Measurements from ENCODE around the gene DONSON. TPM values are rescaled to one million over a fixed set of nuclear protein-coding genes. Genes with fewer than 3 reads are reported as not detected.

DONSON gene
- total RNA-seq, 1 donor from 2014 or later: 11.7 TPM

GRCh38 chr21:33541756-33542639 lies 46.5 kb downstream of the DONSON start, which contains the start of gene GART:
TSS of gene GART (minus strand) at chr21:33542117. CDS start at chr21:33539315, 2,802 bp downstream.
- Histone ChIP-seq H3K36me3 (ENCODE audit: insufficient read depth, low read length) (peaks cover 5% of the 10 kb centered on the region), H3K4me3 (ENCODE audit: insufficient read depth, low read depth, low read length) (peak within 1 kb of the TSS; percentile 94), H3K4me1 (ENCODE audit: insufficient read depth, low read length) (peaks cover 11% of the 10 kb centered on the region), H4K20me1 (ENCODE audit: insufficient read depth, low read length) (peaks cover 38% of the 10 kb centered on the region), H3K79me2 (ENCODE audit: insufficient read depth, low read length) (peaks cover 85% of the 10 kb centered on the region), H3K27me3 (ENCODE audit: insufficient read depth, low read length) (no peaks in the 10 kb centered on the region), H3K9me3 (ENCODE audit: insufficient read depth, low read depth, low read length) (no peaks in the 10 kb centered on the region), H2AFZ (ENCODE audit: low read depth, low read length) (peak within 1 kb of the TSS; percentile 86), H3K9ac (ENCODE audit: low read length) (peak within 1 kb of the TSS; percentile 99), H3K27ac (ENCODE audit: low read depth, low read length) (peak within 1 kb of the TSS; percentile 100), H3K4me2 (ENCODE audit: low read length) (peak within 1 kb of the TSS; percentile 96)
- Mint-ChIP-seq H3K4me1 (ENCODE audit: low read depth, unreplicated experiment) (peaks cover 6% of the 10 kb centered on the region), H3K27ac (ENCODE audit: unreplicated experiment) (peak within 1 kb of the TSS; percentile 100), H3K36me3 (ENCODE audit: low read depth, unreplicated experiment) (peaks cover 9% of the 10 kb centered on the region), H3K27me3 (ENCODE audit: low read depth, unreplicated experiment) (no peaks in the 10 kb centered on the region), H3K9me3 (ENCODE audit: unreplicated experiment) (no peaks in the 10 kb centered on the region), H3K4me3 (ENCODE audit: unreplicated experiment) (peak within 1 kb of the TSS; percentile 91)
- FAIRE-seq: no peak
- peak; percentile 46 for DNase-seq (ENCODE audit: low read depth)
- TF ChIP-seq EZH2 (IDR thresholded peaks at IDR 0.05; ENCODE audit: insufficient read depth, low read length): no peak
- TF ChIP-seq CTCF (IDR thresholded peaks at IDR 0.05; ENCODE audit: insufficient read depth, low read depth, low read length): no peak

- DNase-seq (ENCODE audit: low read depth): no peak
- H3K9me3 Mint-ChIP-seq (ENCODE audit: unreplicated experiment): no peaks in the 10 kb centered on the region
- no peak for TF ChIP-seq EZH2 (IDR thresholded peaks at IDR 0.05; ENCODE audit: insufficient read depth, low read length)
- no peak for TF ChIP-seq CTCF (IDR thresholded peaks at IDR 0.05; ENCODE audit: insufficient read depth, low read depth, low read length)
- Histone ChIP-seq H3K4me3 (ENCODE audit: insufficient read depth, low read depth, low read length) (peak overlapping the region; percentile 94), H3K9me3 (ENCODE audit: insufficient read depth, low read depth, low read length) (no peaks in the 10 kb centered on the region), H3K27ac (ENCODE audit: low read depth, low read length) (peak overlapping the region; percentile 100), H3K36me3 (ENCODE audit: insufficient read depth, low read length) (peaks cover 12% of the 10 kb centered on the region), H3K9ac (ENCODE audit: low read length) (peak overlapping the region; percentile 99), H2AFZ (ENCODE audit: low read depth, low read length) (peak overlapping the region; percentile 86), H3K79me2 (ENCODE audit: insufficient read depth, low read length) (peaks cover 83% of the 10 kb centered on the region), H3K4me1 (ENCODE audit: insufficient read depth, low read length) (peaks cover 11% of the 10 kb centered on the region), H4K20me1 (ENCODE audit: insufficient read depth, low read length) (peaks cover 30% of the 10 kb centered on the region), H3K4me2 (ENCODE audit: low read length) (peak overlapping the region; percentile 96), H3K27me3 (ENCODE audit: insufficient read depth, low read length) (no peaks in the 10 kb centered on the region)
- peak overlapping the region; percentile 94 for H3K27ac Mint-ChIP-seq (ENCODE audit: unreplicated experiment)
- no peak for FAIRE-seq
- peaks cover 6% of the 10 kb centered on the region for H3K4me1 Mint-ChIP-seq (ENCODE audit: low read depth, unreplicated experiment)
- no peaks in the 10 kb centered on the region for H3K27me3 Mint-ChIP-seq (ENCODE audit: low read depth, unreplicated experiment)
- peak overlapping the region; percentile 91 for H3K4me3 Mint-ChIP-seq (ENCODE audit: unreplicated experiment)
- peaks cover 11% of the 10 kb centered on the region for H3K36me3 Mint-ChIP-seq (ENCODE audit: low read depth, unreplicated experiment)
Measured at GRCh38 chr21:33541105-33541711, 47.3 kb downstream of the DONSON start.

Measured in astrocyte (in vitro differentiated cells and primary cell).